ENCODE data around the gene RITA1.

DNA sequence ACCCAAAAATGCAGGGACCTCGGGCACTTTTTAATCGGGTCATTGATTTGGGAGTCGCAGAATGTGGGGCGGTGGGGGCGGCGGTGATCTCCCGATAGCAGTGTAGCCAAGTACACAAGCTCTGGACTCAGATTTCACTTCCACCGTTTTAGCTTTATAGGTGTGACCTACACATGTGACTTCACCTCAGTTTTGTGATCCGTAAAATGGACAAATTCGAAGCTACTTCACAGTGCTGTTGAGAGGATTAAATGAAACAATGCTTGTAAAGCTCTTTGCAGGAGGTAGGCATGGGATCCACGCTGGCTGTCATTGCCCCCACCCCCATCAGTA lies 478 bp downstream of the RITA1 start:
- TF ChIP-seq POLR2AphosphoS5 (IDR thresholded peaks at IDR 0.05; ENCODE audit: insufficient read depth, low read depth, low read length) (no peak), POLR2A (IDR thresholded peaks at IDR 0.05; ENCODE audit: low read depth, low read length) (no peak), EZH2 (IDR thresholded peaks at IDR 0.05; ENCODE audit: borderline replicate concordance, low read depth, low read length, severe bottlenecking) (no peak), JUN (IDR thresholded peaks at IDR 0.05; ENCODE audit: borderline replicate concordance, insufficient read depth, insufficient read length, low read depth) (no peak), FOS (IDR thresholded peaks at IDR 0.05; ENCODE audit: borderline replicate concordance, insufficient read depth, low read length) (no peak), MYC (IDR thresholded peaks at IDR 0.05; ENCODE audit: low read depth, low read length) (no peak)
- TF ChIP-seq, protein P1, sequence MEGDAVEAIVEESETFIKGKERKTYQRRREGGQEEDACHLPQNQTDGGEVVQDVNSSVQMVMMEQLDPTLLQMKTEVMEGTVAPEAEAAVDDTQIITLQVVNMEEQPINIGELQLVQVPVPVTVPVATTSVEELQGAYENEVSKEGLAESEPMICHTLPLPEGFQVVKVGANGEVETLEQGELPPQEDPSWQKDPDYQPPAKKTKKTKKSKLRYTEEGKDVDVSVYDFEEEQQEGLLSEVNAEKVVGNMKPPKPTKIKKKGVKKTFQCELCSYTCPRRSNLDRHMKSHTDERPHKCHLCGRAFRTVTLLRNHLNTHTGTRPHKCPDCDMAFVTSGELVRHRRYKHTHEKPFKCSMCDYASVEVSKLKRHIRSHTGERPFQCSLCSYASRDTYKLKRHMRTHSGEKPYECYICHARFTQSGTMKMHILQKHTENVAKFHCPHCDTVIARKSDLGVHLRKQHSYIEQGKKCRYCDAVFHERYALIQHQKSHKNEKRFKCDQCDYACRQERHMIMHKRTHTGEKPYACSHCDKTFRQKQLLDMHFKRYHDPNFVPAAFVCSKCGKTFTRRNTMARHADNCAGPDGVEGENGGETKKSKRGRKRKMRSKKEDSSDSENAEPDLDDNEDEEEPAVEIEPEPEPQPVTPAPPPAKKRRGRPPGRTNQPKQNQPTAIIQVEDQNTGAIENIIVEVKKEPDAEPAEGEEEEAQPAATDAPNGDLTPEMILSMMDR (IDR thresholded peaks at IDR 0.05; ENCODE audit: extremely low read depth in 1 of 2, insufficient read depth in 1 of 2, low read depth in 1 of 2, low read length in 2 of 2): no peak
- TF ChIP-seq, protein P2, sequence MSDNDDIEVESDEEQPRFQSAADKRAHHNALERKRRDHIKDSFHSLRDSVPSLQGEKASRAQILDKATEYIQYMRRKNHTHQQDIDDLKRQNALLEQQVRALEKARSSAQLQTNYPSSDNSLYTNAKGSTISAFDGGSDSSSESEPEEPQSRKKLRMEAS (IDR thresholded peaks at IDR 0.05; ENCODE audit: insufficient read depth, insufficient read length): no peak
